ENCODE data around the gene SARM1.

The SARM1 gene

GRCh38 chr17:28443901-28444638 is 72.6 kb downstream of the SARM1 start:
- H3K4me1 ChIP-seq (ENCODE audit: insufficient read depth, low read length), result no peaks in the 10 kb centered on the region
- H3K4me3 ChIP-seq (ENCODE audit: low read length), result no peak overlapping the region

GRCh38 chr17:28446716-28447395 is 75.4 kb downstream of the SARM1 start:
- Histone ChIP-seq H3K36me3 (ENCODE audit: insufficient read depth, low read length) (no peaks in the 10 kb centered on the region), H3K4me3 (ENCODE audit: low read length) (no peak overlapping the region), H3K27me3 (ENCODE audit: insufficient read depth, low read length) (peaks cover 5% of the 10 kb centered on the region), H2AFZ (ENCODE audit: low read depth, low read length) (no peak overlapping the region), H3K4me1 (ENCODE audit: insufficient read depth, low read length) (no peaks in the 10 kb centered on the region), H3K9me3 (ENCODE audit: low read length) (no peaks in the 10 kb centered on the region)

More at GRCh38 chr17:28443901-28444638, 72.6 kb downstream of the SARM1 start:
- Histone ChIP-seq H3K27me3 (ENCODE audit: insufficient read depth, low read length) (no peaks in the 10 kb centered on the region), H3K36me3 (ENCODE audit: insufficient read depth, low read length) (no peaks in the 10 kb centered on the region), H3K9me3 (ENCODE audit: low read length) (no peaks in the 10 kb centered on the region), H2AFZ (ENCODE audit: low read depth, low read length) (no peak overlapping the region)

- Histone ChIP-seq H2AFZ (ENCODE audit: low read depth, low read length) (no peak overlapping the region), H3K4me1 (ENCODE audit: insufficient read depth, low read length) (no peaks in the 10 kb centered on the region), H3K36me3 (ENCODE audit: insufficient read depth, low read length) (no peaks in the 10 kb centered on the region), H3K27me3 (ENCODE audit: insufficient read depth, low read length) (peaks cover 5% of the 10 kb centered on the region), H3K9me3 (ENCODE audit: low read length) (no peaks in the 10 kb centered on the region), H3K4me3 (ENCODE audit: low read length) (no peak overlapping the region)
Measured at GRCh38 chr17:28447396-28447760, 75.9 kb downstream of the SARM1 start.

GRCh38 chr17:28449859-28450258 is 78.4 kb downstream of the SARM1 start:
- H2AFZ ChIP-seq (ENCODE audit: low read depth, low read length), result no peak overlapping the region
- H3K9me3 ChIP-seq (ENCODE audit: low read length), result no peaks in the 10 kb centered on the region

More at GRCh38 chr17:28449859-28450258, 78.4 kb downstream of the SARM1 start:
- no peaks in the 10 kb centered on the region for H3K36me3 ChIP-seq (ENCODE audit: insufficient read depth, low read length)
- peaks cover 5% of the 10 kb centered on the region for H3K27me3 ChIP-seq (ENCODE audit: insufficient read depth, low read length)
- H3K4me3 ChIP-seq (ENCODE audit: low read length), result no peak overlapping the region
- H3K4me1 ChIP-seq (ENCODE audit: insufficient read depth, low read length), result no peaks in the 10 kb centered on the region
